ENCODE data around the gene TTC22.

DNA sequence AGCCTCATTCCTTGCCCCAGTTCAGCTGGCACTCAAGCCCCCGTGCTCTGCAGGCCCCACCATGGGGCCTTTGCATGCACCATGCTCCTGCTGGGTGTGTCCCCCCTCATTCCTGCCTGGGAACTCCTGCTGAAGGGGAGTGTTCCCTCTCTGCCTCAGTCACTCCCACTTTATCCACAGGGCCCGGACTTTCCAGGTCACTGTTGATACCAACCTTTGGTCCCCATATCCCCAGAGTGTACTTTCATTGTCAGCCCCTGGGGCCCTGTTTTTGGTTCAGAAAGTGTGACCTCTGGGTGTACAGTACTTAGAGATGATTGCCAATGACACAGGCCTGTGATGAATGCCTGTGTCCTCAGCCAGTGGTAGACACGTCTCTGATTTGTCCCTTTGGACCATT lies 2.9 kb downstream of the TTC22 start:
- TF ChIP-seq POLR2AphosphoS5 (IDR thresholded peaks at IDR 0.05): no peak
- TF ChIP-seq, protein P1, sequence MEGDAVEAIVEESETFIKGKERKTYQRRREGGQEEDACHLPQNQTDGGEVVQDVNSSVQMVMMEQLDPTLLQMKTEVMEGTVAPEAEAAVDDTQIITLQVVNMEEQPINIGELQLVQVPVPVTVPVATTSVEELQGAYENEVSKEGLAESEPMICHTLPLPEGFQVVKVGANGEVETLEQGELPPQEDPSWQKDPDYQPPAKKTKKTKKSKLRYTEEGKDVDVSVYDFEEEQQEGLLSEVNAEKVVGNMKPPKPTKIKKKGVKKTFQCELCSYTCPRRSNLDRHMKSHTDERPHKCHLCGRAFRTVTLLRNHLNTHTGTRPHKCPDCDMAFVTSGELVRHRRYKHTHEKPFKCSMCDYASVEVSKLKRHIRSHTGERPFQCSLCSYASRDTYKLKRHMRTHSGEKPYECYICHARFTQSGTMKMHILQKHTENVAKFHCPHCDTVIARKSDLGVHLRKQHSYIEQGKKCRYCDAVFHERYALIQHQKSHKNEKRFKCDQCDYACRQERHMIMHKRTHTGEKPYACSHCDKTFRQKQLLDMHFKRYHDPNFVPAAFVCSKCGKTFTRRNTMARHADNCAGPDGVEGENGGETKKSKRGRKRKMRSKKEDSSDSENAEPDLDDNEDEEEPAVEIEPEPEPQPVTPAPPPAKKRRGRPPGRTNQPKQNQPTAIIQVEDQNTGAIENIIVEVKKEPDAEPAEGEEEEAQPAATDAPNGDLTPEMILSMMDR (IDR thresholded peaks at IDR 0.05): no peak

Measured in esophagus muscularis mucosa (tissue), 3 donors.